Measurements from ENCODE around the gene OR10Z1.

GRCh38 chr1:158638146-158638545 is 33.1 kb downstream of the OR10Z1 start:
- no peak for TF ChIP-seq EZH2 (IDR thresholded peaks at IDR 0.05; ENCODE audit: low read length, missing control alignments)
- no peak for TF ChIP-seq CTCF (conservative IDR thresholded peaks at IDR 0.05 in 1 of 2, IDR thresholded peaks at IDR 0.05 in 1 of 2; ENCODE audit: low read depth in 1 of 2, low read length in 2 of 2)

All from fibroblast of lung (primary cell).